Nephron (organoid): ENCODE data around the gene L3MBTL2.

Source experiments
- H3K27ac Mint-ChIP-seq, 3 experiments: 2 replicates each; pipeline ENCODE4 v1.8.0; 2020; ENCODE audit warnings: mixed read lengths in 3 of 3, mild to moderate bottlenecking in 2 of 3, moderate library complexity in 1 of 3
- H3K27me3 Mint-ChIP-seq: 2 replicates; pipeline ENCODE4 v1.8.0; 2021; ENCODE audit warnings: low read depth, mild to moderate bottlenecking, moderate library complexity, mixed read lengths
- H3K36me3 Mint-ChIP-seq: 2 replicates; pipeline ENCODE4 v1.8.0; 2020; ENCODE audit warnings: low read depth, mixed read lengths
- H3K4me1 Mint-ChIP-seq: 2 replicates; pipeline ENCODE4 v1.8.0; 2020; ENCODE audit warnings: mixed read lengths
- H3K4me3 Mint-ChIP-seq, 3 experiments: 2 replicates each; pipeline ENCODE4 v1.8.0; 2020; ENCODE audit warnings: mild to moderate bottlenecking in 3 of 3, mixed read lengths in 3 of 3, moderate library complexity in 2 of 3
- H3K9me3 Mint-ChIP-seq: 2 replicates; pipeline ENCODE4 v1.8.0; 2020; ENCODE audit warnings: mixed read lengths
- TF ChIP-seq, protein P1 (sequence below), 3 experiments: fragments of 200-600 bp; sonication (generic); IDR thresholded peaks; one replicate each; pipeline ENCODE4 v1.5.0; 2021; ENCODE audit warnings: antibody characterized with exemption in 3 of 3; ENCODE audit not compliant: unreplicated experiment in 3 of 3

Gene L3MBTL2

GRCh38 chr22:41229215-41229614, 24.1 kb downstream of the L3MBTL2 start:
- Mint-ChIP-seq H3K36me3 (peaks cover 13% of the 10 kb centered on the region), H3K9me3 (no peaks in the 10 kb centered on the region), H3K4me1 (no peaks in the 10 kb centered on the region), H3K27ac (no peak overlapping the region), H3K27me3 (no peaks in the 10 kb centered on the region), H3K4me3 (no peak overlapping the region)
- TF ChIP-seq, protein P1, sequence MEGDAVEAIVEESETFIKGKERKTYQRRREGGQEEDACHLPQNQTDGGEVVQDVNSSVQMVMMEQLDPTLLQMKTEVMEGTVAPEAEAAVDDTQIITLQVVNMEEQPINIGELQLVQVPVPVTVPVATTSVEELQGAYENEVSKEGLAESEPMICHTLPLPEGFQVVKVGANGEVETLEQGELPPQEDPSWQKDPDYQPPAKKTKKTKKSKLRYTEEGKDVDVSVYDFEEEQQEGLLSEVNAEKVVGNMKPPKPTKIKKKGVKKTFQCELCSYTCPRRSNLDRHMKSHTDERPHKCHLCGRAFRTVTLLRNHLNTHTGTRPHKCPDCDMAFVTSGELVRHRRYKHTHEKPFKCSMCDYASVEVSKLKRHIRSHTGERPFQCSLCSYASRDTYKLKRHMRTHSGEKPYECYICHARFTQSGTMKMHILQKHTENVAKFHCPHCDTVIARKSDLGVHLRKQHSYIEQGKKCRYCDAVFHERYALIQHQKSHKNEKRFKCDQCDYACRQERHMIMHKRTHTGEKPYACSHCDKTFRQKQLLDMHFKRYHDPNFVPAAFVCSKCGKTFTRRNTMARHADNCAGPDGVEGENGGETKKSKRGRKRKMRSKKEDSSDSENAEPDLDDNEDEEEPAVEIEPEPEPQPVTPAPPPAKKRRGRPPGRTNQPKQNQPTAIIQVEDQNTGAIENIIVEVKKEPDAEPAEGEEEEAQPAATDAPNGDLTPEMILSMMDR (IDR thresholded peaks at IDR 0.05; ENCODE audit: unreplicated experiment in 3 of 3), result no peak

- H3K4me3 Mint-ChIP-seq, result no peak overlapping the region
- no peaks in the 10 kb centered on the region for H3K27me3 Mint-ChIP-seq
Observed at GRCh38 chr22:41229730-41230400, 24.8 kb downstream of the L3MBTL2 start.

GRCh38 chr22:41230401-41230785, 25.3 kb downstream of the L3MBTL2 start:
- no peaks in the 10 kb centered on the region for H3K9me3 Mint-ChIP-seq
- TF ChIP-seq, protein P1 (IDR thresholded peaks at IDR 0.05; ENCODE audit: unreplicated experiment in 3 of 3), result no peak
- no peak overlapping the region for H3K27ac Mint-ChIP-seq
- H3K36me3 Mint-ChIP-seq, result peaks cover 9% of the 10 kb centered on the region
- H3K27me3 Mint-ChIP-seq, result no peaks in the 10 kb centered on the region
- H3K4me1 Mint-ChIP-seq, result no peaks in the 10 kb centered on the region
- no peak overlapping the region for H3K4me3 Mint-ChIP-seq

More at GRCh38 chr22:41229730-41230400, 24.8 kb downstream of the L3MBTL2 start:
- Mint-ChIP-seq H3K9me3 (no peaks in the 10 kb centered on the region), H3K27ac (no peak overlapping the region), H3K4me1 (no peaks in the 10 kb centered on the region), H3K36me3 (peaks cover 9% of the 10 kb centered on the region)
- TF ChIP-seq, protein P1 (IDR thresholded peaks at IDR 0.05; ENCODE audit: unreplicated experiment in 3 of 3), result no peak

GRCh38 chr22:41231369-41231768, 26.3 kb downstream of the L3MBTL2 start:
- TF ChIP-seq, protein P1 (IDR thresholded peaks at IDR 0.05; ENCODE audit: unreplicated experiment in 3 of 3), result no peak
- Mint-ChIP-seq H3K27me3 (no peaks in the 10 kb centered on the region), H3K4me3 (no peak overlapping the region), H3K9me3 (no peaks in the 10 kb centered on the region), H3K36me3 (peaks cover 9% of the 10 kb centered on the region), H3K27ac (no peak overlapping the region), H3K4me1 (no peaks in the 10 kb centered on the region)

DNA sequence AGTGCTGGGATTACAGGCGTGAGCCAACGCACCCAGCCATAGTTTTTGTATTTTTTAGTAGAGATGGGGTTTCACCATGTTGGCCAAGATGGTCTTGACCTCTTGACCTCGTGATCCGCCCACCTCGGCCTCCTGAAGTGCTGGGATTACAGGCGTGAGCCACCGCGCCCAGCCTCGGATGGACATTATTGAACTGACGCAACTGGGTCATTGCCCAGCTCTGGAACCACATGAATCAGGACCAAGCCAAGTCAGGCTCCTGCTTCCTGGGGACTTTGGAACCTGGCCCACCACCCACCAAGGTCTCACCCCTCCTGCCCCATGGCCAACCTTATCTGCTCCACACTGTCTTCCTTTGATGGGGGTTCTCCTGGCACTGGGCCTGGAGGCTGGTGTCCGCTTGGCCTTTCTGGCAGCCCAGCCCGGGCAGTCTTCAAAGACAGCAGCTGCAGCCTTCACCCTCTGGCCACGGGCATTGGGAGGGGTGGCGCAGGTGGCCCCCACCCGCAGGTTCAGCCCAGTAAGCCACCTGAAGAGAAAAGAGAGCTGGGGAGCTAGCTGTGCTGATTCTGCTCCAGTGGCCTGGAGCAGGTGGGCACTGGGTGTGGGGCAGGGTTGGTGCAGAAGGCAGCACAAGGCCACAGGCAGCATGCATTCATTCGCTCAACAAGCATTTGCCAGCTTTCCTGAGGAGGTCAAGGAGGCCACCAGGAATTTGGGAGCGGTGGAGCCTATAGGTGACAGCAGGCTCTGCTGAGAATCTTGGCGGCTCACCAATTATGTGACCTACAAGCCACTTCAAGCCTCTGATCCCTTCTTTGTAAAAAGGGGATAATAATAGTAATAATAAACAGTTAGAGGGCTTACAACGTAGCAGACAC, 29.9 kb downstream of the L3MBTL2 start:
- Mint-ChIP-seq H3K36me3 (peaks cover 4% of the 10 kb centered on the region), H3K4me1 (no peaks in the 10 kb centered on the region), H3K9me3 (no peaks in the 10 kb centered on the region), H3K4me3 (peak overlapping the region in 1 of 3 experiments; percentile 29), H3K27me3 (no peaks in the 10 kb centered on the region), H3K27ac (no peak overlapping the region)
- TF ChIP-seq, protein P1 (IDR thresholded peaks at IDR 0.05; ENCODE audit: unreplicated experiment in 3 of 3), result no peak
